OCI-LY3 (cell line): ENCODE results near the gene PDE7B.

Source experiments
- H2AFZ ChIP-seq: fragments of 200-600, 300-600 bp; shearing (Covaris generic); 2 replicates; pipeline ENCODE4 v1.6.0; 2014; ENCODE audit warnings: antibody characterized with exemption, low read depth, low read length
- H3K27ac ChIP-seq: fragments of 200-600, 300-600 bp; sonication (generic); 2 replicates; pipeline ENCODE4 v1.5.1; 2014; ENCODE audit warnings: mild to moderate bottlenecking, low read length, moderate library complexity, mixed read lengths
- H3K27me3 ChIP-seq: fragments of 200-600, 300-600 bp; sonication (generic); 2 replicates; pipeline ENCODE4 v1.6.1; 2014; ENCODE audit warnings: low read depth, low read length, mixed read lengths
- H3K36me3 ChIP-seq: fragments of 200-600, 300-600 bp; sonication (generic); replicated peaks from 2 replicates; pipeline ENCODE3; 2014; ENCODE audit warnings: low read depth, low read length, mixed read lengths
- H3K4me1 ChIP-seq: fragments of 300-600, 200-600 bp; sonication (generic); 2 replicates; pipeline ENCODE4 v1.6.1; 2014; ENCODE audit warnings: low read length, mixed read lengths
- H3K4me2 ChIP-seq: fragments of 200-600, 300-600 bp; sonication (generic); 2 replicates; pipeline ENCODE4 v1.6.1; 2014; ENCODE audit warnings: low read length, mixed read lengths
- H3K4me3 ChIP-seq: fragments of 300-600, 200-600 bp; sonication (generic); 2 replicates; pipeline ENCODE4 v1.5.1; 2014; ENCODE audit warnings: antibody characterized with exemption, mild to moderate bottlenecking, low read length, moderate library complexity
- H3K79me2 ChIP-seq: fragments of 300-600, 200-600 bp; shearing (Covaris generic); 2 replicates; pipeline ENCODE4 v1.6.1; 2014; ENCODE audit warnings: mild to moderate bottlenecking, low read length, mixed read lengths
- H3K9ac ChIP-seq: fragments of 300-600, 200-600 bp; shearing (Covaris generic); 2 replicates; pipeline ENCODE4 v1.6.0; 2014; ENCODE audit warnings: mild to moderate bottlenecking, low read length, moderate library complexity
- H3K9me3 ChIP-seq: fragments of 200-600, 300-600 bp; shearing (Covaris generic); 2 replicates; pipeline ENCODE4 v1.6.1; 2014; ENCODE audit warnings: low read length, mixed read lengths; ENCODE audit not compliant: insufficient read depth
- H4K20me1 ChIP-seq: fragments of 200-600, 300-600 bp; sonication (generic); 2 replicates; pipeline ENCODE4 v1.6.1; 2016; ENCODE audit warnings: low read length, mixed read lengths; ENCODE audit not compliant: insufficient read depth
- EZH2phosphoT487 ChIP-seq: fragments of 200-600 bp; shearing (Covaris generic); IDR thresholded peaks from 2 replicates; pipeline ENCODE4 v1.6.1; 2018; ENCODE audit warnings: antibody characterized with exemption, mixed run types, low read depth
- TF ChIP-seq, protein P1 (sequence below): fragments of 200-600, 300-600 bp; sonication (generic); IDR thresholded peaks from 2 replicates; pipeline ENCODE4 v1.5.1; 2014; ENCODE audit warnings: antibody characterized with exemption, low read length, low read depth

PDE7B gene

DNA sequence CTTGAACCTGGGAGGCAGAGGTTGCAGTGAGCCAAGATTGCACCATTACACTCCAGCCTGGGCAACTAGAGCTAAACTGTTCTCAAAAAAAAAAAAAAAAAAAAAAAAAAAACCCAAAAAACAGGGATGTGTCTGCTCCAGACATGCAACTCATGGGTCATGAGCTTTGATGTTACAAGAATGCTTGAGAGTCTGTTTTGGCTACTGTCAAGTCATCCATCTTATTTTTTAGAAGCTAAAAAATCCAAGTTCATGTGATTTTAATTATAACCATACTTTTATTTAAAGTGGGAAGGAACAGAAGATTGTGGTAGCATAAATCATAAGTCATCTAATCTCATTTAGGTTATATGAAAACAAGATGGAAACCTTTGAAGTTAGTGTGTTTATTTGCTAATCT is 120.6 kb downstream of the PDE7B start:
- TF ChIP-seq, protein P1, sequence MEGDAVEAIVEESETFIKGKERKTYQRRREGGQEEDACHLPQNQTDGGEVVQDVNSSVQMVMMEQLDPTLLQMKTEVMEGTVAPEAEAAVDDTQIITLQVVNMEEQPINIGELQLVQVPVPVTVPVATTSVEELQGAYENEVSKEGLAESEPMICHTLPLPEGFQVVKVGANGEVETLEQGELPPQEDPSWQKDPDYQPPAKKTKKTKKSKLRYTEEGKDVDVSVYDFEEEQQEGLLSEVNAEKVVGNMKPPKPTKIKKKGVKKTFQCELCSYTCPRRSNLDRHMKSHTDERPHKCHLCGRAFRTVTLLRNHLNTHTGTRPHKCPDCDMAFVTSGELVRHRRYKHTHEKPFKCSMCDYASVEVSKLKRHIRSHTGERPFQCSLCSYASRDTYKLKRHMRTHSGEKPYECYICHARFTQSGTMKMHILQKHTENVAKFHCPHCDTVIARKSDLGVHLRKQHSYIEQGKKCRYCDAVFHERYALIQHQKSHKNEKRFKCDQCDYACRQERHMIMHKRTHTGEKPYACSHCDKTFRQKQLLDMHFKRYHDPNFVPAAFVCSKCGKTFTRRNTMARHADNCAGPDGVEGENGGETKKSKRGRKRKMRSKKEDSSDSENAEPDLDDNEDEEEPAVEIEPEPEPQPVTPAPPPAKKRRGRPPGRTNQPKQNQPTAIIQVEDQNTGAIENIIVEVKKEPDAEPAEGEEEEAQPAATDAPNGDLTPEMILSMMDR, result no peak
- no peak for TF ChIP-seq EZH2phosphoT487
- no peaks in the 10 kb centered on the region for H4K20me1 ChIP-seq

DNA sequence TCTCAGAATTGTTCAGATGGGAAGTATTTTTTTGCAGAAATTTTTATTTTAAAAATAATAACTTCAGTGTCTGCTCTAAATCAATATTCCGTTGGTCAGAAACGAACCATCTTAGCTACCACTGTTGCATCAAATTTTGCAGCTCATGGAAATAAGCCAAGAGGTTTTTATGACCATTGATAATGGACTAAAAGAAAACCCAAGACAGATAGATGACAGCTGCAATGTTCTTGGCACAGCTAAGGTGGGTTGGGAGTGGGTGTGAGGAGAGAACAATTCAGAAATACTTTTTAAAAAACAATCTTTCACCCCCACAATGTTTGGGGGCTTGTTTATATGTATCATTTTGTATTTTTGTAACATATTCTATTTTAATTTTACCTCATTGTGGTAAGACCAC is 121.1 kb downstream of the PDE7B start:
- Histone ChIP-seq H3K4me1 (no peaks in the 10 kb centered on the region), H3K79me2 (no peaks in the 10 kb centered on the region), H3K27ac (no peak overlapping the region), H3K9ac (no peak overlapping the region), H4K20me1 (no peaks in the 10 kb centered on the region), H2AFZ (no peak overlapping the region), H3K4me3 (no peak overlapping the region), H3K9me3 (no peaks in the 10 kb centered on the region), H3K4me2 (no peak overlapping the region), H3K36me3 (no peaks in the 10 kb centered on the region), H3K27me3 (no peaks in the 10 kb centered on the region)
- TF ChIP-seq, protein P1, result no peak
- no peak for TF ChIP-seq EZH2phosphoT487

More for the DNA sequence above, 120.6 kb downstream of the PDE7B start:
- Histone ChIP-seq H3K4me3 (no peak overlapping the region), H3K4me2 (no peak overlapping the region), H3K27me3 (no peaks in the 10 kb centered on the region), H3K4me1 (no peaks in the 10 kb centered on the region), H3K79me2 (no peaks in the 10 kb centered on the region), H3K36me3 (no peaks in the 10 kb centered on the region), H3K9ac (no peak overlapping the region), H3K9me3 (no peaks in the 10 kb centered on the region), H2AFZ (no peak overlapping the region), H3K27ac (no peak overlapping the region)

DNA sequence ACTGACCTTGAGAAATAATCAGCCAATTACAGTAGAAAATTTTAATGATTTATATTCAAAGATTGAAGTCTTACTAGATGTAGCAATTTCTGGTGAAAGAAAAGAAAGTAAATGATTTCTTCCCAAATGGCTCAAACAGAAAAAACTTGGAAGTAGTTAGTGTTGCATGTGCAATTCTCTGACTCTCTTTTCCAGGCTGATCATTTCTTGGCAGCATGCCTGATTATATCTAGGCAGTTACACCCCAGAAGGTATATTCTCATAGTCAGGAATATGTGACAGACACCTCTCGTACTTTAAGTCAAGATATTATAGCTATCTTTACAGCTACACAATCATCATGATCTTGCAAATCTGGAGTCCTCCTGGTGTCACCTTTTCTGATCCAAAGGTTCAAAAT is 122.9 kb downstream of the PDE7B start:
- H3K79me2 ChIP-seq, result no peaks in the 10 kb centered on the region
- TF ChIP-seq EZH2phosphoT487, result no peak
- TF ChIP-seq, protein P1, result no peak
- no peak overlapping the region for H3K27ac ChIP-seq
- H3K36me3 ChIP-seq, result no peaks in the 10 kb centered on the region
- H2AFZ ChIP-seq, result no peak overlapping the region
- H3K4me3 ChIP-seq, result no peak overlapping the region
- H3K4me2 ChIP-seq, result no peak overlapping the region
- no peaks in the 10 kb centered on the region for H3K4me1 ChIP-seq
- H3K9me3 ChIP-seq, result no peaks in the 10 kb centered on the region
- no peaks in the 10 kb centered on the region for H4K20me1 ChIP-seq
- H3K27me3 ChIP-seq, result no peaks in the 10 kb centered on the region
- no peak overlapping the region for H3K9ac ChIP-seq

GRCh38 chr6:135976585-135976984 is 125.1 kb downstream of the PDE7B start:
- Histone ChIP-seq H3K4me1 (no peaks in the 10 kb centered on the region), H3K79me2 (no peaks in the 10 kb centered on the region), H4K20me1 (no peaks in the 10 kb centered on the region), H3K9ac (no peak overlapping the region), H3K27ac (no peak overlapping the region), H3K4me3 (no peak overlapping the region), H3K36me3 (no peaks in the 10 kb centered on the region), H3K9me3 (no peaks in the 10 kb centered on the region), H3K27me3 (no peaks in the 10 kb centered on the region), H2AFZ (no peak overlapping the region), H3K4me2 (no peak overlapping the region)
- TF ChIP-seq, protein P1, result no peak
- no peak for TF ChIP-seq EZH2phosphoT487
